HepG2 (cell line): ENCODE measurements around the gene TRAPPC10. TPM values are rescaled to one million over a fixed set of nuclear protein-coding genes. Genes with fewer than 3 reads are reported as not detected.
A peak's percentile ranks its signal among the peaks of the same experiment; 100 is the strongest.

Experiments used
- AGO2 ChIP-seq: fragments of 200-400 bp; formaldehyde crosslinking; optimal IDR thresholded peaks from 2 replicates; pipeline ENCODE3; 2017; ENCODE audit warnings: mild to moderate bottlenecking, low read depth, low read length, moderate library complexity
- ATF2 ChIP-seq: sonication (generic); formaldehyde crosslinking; IDR thresholded peaks from 2 replicates; pipeline ENCODE4 v1.4.0; 2020; ENCODE audit warnings: missing genetic modification reagents
- BRF2 ChIP-seq: sonication (generic); formaldehyde crosslinking; IDR thresholded peaks from 2 replicates; pipeline ENCODE4 v1.8.1; 2022; ENCODE audit warnings: mild to moderate bottlenecking, missing genetic modification reagents
- ESRRA ChIP-seq: sonication (generic); formaldehyde crosslinking; IDR thresholded peaks from 2 replicates; pipeline ENCODE4 v1.5.1; 2020; ENCODE audit warnings: mild to moderate bottlenecking, low read depth, missing genetic modification reagents
- MXD4 ChIP-seq: IDR thresholded peaks from 2 replicates; pipeline ENCODE4 v1.6.1; 2016; ENCODE audit warnings: mild to moderate bottlenecking, missing biosample characterization, missing genetic modification reagents
- PBX3 ChIP-seq: sonication (generic); formaldehyde crosslinking; IDR thresholded peaks from 2 replicates; pipeline ENCODE4 v1.8.1; 2023; ENCODE audit warnings: missing genetic modification reagents, inconsistent platforms, borderline replicate concordance
- REST ChIP-seq, 2 experiments: IDR thresholded peaks; 2 replicates each; pipeline ENCODE4 v1.6.1; 2011 to 2012; ENCODE audit warnings: low read length in 2 of 2, borderline replicate concordance in 1 of 2, low read depth in 1 of 2, mild to moderate bottlenecking in 1 of 2, moderate library complexity in 1 of 2
- RNF219 ChIP-seq: sonication (generic); formaldehyde crosslinking; IDR thresholded peaks from 2 replicates; pipeline ENCODE4 v1.5.0; 2020; ENCODE audit warnings: mild to moderate bottlenecking, missing genetic modification reagents
- SAP130 ChIP-seq: IDR thresholded peaks from 2 replicates; pipeline ENCODE4 v1.6.1; 2016; ENCODE audit warnings: low read depth
- SP140L ChIP-seq: sonication (generic); formaldehyde crosslinking; IDR thresholded peaks from 2 replicates; pipeline ENCODE4 v1.4.0; 2020; ENCODE audit warnings: missing genetic modification reagents, borderline replicate concordance
- ZBTB20 ChIP-seq: sonication (generic); formaldehyde crosslinking; IDR thresholded peaks from 2 replicates; pipeline ENCODE4 v1.8.1; 2023; ENCODE audit warnings: missing genetic modification reagents, low read depth, mild to moderate bottlenecking, borderline replicate concordance
- ZNF414 ChIP-seq: sonication (generic); formaldehyde crosslinking; IDR thresholded peaks from 2 replicates; pipeline ENCODE4 v1.5.0; 2020; ENCODE audit warnings: missing genetic modification reagents
- ZNF580 ChIP-seq: IDR thresholded peaks from 2 replicates; pipeline ENCODE4 v1.6.1; 2016; ENCODE audit warnings: low read depth, borderline replicate concordance
- ZNF788 ChIP-seq: sonication (generic); formaldehyde crosslinking; IDR thresholded peaks from 2 replicates; pipeline ENCODE4 v1.5.0; 2020; ENCODE audit warnings: mild to moderate bottlenecking, missing genetic modification reagents, borderline replicate concordance
- polyA plus RNA-seq, 8 experiments: library from polyadenylated mRNA; depleted of rRNA in 3 of 8; stranded (reverse) in 7 of 8; unstranded in 1 of 8; fragments of >200 nt; fragmentation: Illumina TruSeq in 4 of 8; extraction: Trizol in 4 of 8; gene quantifications; 2 replicates each; pipeline versions ENCODE4 v1.2.1 to v1.2.3, GENCODE V29; 2011 to 2016; ENCODE audit warnings: low read depth in 4 of 8, missing spikeins in 1 of 8, mixed read lengths in 1 of 8; ENCODE audit not compliant: insufficient read depth in 1 of 8
- total RNA-seq, 5 experiments: library from RNA; depleted of rRNA; stranded (reverse); fragments of >200 nt; fragmentation: Illumina TruSeq; extraction: Trizol; gene quantifications; 2 replicates each; pipeline ENCODE4 v1.2.3, GENCODE V29; 2016; ENCODE audit warnings: low read depth in 1 of 5

The TRAPPC10 gene
- total and polyA plus RNA-seq, 2 of the 13 experiments (the other 11 are each of a cell fraction or from before 2014, with no cell fraction given), result 10.6 to 16.5 TPM

- TF ChIP-seq ATF2 (CRISPR knock-in tag) (no peak), ZNF414 (CRISPR knock-in tag) (no peak), ZNF788 (CRISPR knock-in tag) (no peak), SP140L (no peak), ESRRA (CRISPR knock-in tag) (no peak), ZNF580 (CRISPR knock-in tag) (no peak), REST (IDR thresholded peaks at IDR 0.05; ENCODE audit: borderline replicate concordance in 1 of 2, low read depth in 1 of 2, low read length in 2 of 2) (no peak), MXD4 (CRISPR knock-in tag) (no peak), SAP130 (CRISPR knock-in tag) (peak; percentile 70), RNF219 (CRISPR knock-in tag) (no peak), AGO2 (no peak), ZBTB20 (CRISPR knock-in tag) (no peak), PBX3 (CRISPR knock-in tag) (no peak), BRF2 (CRISPR knock-in tag) (no peak)
Measured at GRCh38 chr21:44021064-44021463, 9.0 kb downstream of the TRAPPC10 start (continued).
